HepG2 (cell line): ENCODE data around the gene GRAMD4.

Source experiments
- ATF4 ChIP-seq, 2 experiments: fragments of 450-650 bp in 1 of 2; sonication (generic) in 1 of 2; formaldehyde crosslinking; IDR thresholded peaks; 2 replicates each; pipeline versions ENCODE4 v1.5.0 to v1.8.0; 2020 to 2022; ENCODE audit warnings: mild to moderate bottlenecking in 1 of 2, missing genetic modification reagents in 1 of 2
- DZIP1 ChIP-seq: sonication (generic); formaldehyde crosslinking; IDR thresholded peaks from 2 replicates; pipeline ENCODE4 v1.5.0; 2020; ENCODE audit warnings: mild to moderate bottlenecking, missing genetic modification reagents
- MLLT10 ChIP-seq: sonication (generic); formaldehyde crosslinking; IDR thresholded peaks from 2 replicates; pipeline ENCODE4 v1.4.0; 2020; ENCODE audit warnings: missing genetic modification reagents
- NR2F2 ChIP-seq: IDR thresholded peaks from 2 replicates; pipeline ENCODE4 v1.6.1; 2012; ENCODE audit warnings: low read depth, inconsistent platforms, borderline replicate concordance
- POLR2AphosphoS5 ChIP-seq: IDR thresholded peaks from 2 replicates; pipeline ENCODE4 v1.6.1; 2012; ENCODE audit warnings: low read depth, low read length
- PREB ChIP-seq: sonication (generic); formaldehyde crosslinking; IDR thresholded peaks from 2 replicates; pipeline ENCODE4 v1.4.0; 2020; ENCODE audit warnings: missing genetic modification reagents
- SATB2 ChIP-seq: sonication (generic); formaldehyde crosslinking; IDR thresholded peaks from 2 replicates; pipeline ENCODE4 v1.5.0; 2020; ENCODE audit warnings: missing genetic modification reagents
- TCF7 ChIP-seq: sonication (generic); IDR thresholded peaks from 2 replicates; pipeline ENCODE4 v1.6.1; 2016; ENCODE audit warnings: antibody characterized with exemption, low read depth
- TFAP4 ChIP-seq: sonication (generic); IDR thresholded peaks from 2 replicates; pipeline ENCODE4 v1.6.1; 2016; ENCODE audit warnings: low read depth, borderline replicate concordance
- ZNF18 ChIP-seq: sonication (generic); formaldehyde crosslinking; IDR thresholded peaks from 2 replicates; pipeline ENCODE4 v1.8.0; 2022; ENCODE audit warnings: mild to moderate bottlenecking, missing genetic modification reagents; ENCODE audit not compliant: insufficient replicate concordance
- ZNF230 ChIP-seq: sonication (generic); formaldehyde crosslinking; IDR thresholded peaks from 2 replicates; pipeline ENCODE4 v1.4.0; 2020; ENCODE audit warnings: mild to moderate bottlenecking, missing genetic modification reagents
- ZNF687 ChIP-seq: sonication (generic); formaldehyde crosslinking; IDR thresholded peaks from 2 replicates; pipeline ENCODE4 v1.5.1; 2020; ENCODE audit warnings: mild to moderate bottlenecking, missing genetic modification reagents, moderate library complexity

GRCh38 chr22:46587492-46588278 lies 32.5 kb upstream of the GRAMD4 start:
- TF ChIP-seq POLR2AphosphoS5: no peak
- no peak for TF ChIP-seq SATB2
- no peak for TF ChIP-seq PREB (CRISPR knock-in tag)
- no peak for TF ChIP-seq DZIP1 (CRISPR knock-in tag)
- no peak for TF ChIP-seq TFAP4
- no peak for TF ChIP-seq ZNF18
- no peak for TF ChIP-seq NR2F2
- no peak for TF ChIP-seq ZNF687 (CRISPR knock-in tag)
- TF ChIP-seq ZNF230 (CRISPR knock-in tag): no peak
- no peak for TF ChIP-seq TCF7
- no peak for TF ChIP-seq MLLT10 (CRISPR knock-in tag)
- TF ChIP-seq ATF4 (CRISPR knock-in tag; IDR thresholded peaks at IDR 0.05): no peak
